ENCODE results near the gene CTDSPL.

Gene CTDSPL

GRCh38 chr3:37826933-37827332, 34.7 kb upstream of the CTDSPL start:
- no peak for TF ChIP-seq CTCF (IDR thresholded peaks at IDR 0.05; ENCODE audit: low read length, missing control alignments)
- no peak for DNase-seq (ENCODE audit: low read depth)
- no peak overlapping the region for H3K4me3 ChIP-seq (replicated peaks; ENCODE audit: low read depth, low read length)

GRCh38 chr3:37832480-37832879, 29.2 kb upstream of the CTDSPL start:
- no peak overlapping the region for H3K4me3 ChIP-seq (replicated peaks; ENCODE audit: low read depth, low read length)
- no peak for TF ChIP-seq CTCF (IDR thresholded peaks at IDR 0.05; ENCODE audit: low read length, missing control alignments)
- no peak for DNase-seq (ENCODE audit: low read depth)

GRCh38 chr3:37833302-37834186, 28.1 kb upstream of the CTDSPL start:
- H3K4me3 ChIP-seq (replicated peaks; ENCODE audit: low read depth, low read length), result no peak overlapping the region
- no peak for DNase-seq (ENCODE audit: low read depth)
- peak; percentile 6 for TF ChIP-seq CTCF (IDR thresholded peaks at IDR 0.05; ENCODE audit: low read length, missing control alignments)

- TF ChIP-seq CTCF (IDR thresholded peaks at IDR 0.05; ENCODE audit: low read length, missing control alignments), result no peak
- no peak for DNase-seq (ENCODE audit: low read depth)
- H3K4me3 ChIP-seq (replicated peaks; ENCODE audit: low read depth, low read length), result no peak overlapping the region
Measured at GRCh38 chr3:37836589-37836988, 25.1 kb upstream of the CTDSPL start.

- no peak overlapping the region for H3K4me3 ChIP-seq (replicated peaks; ENCODE audit: low read depth, low read length)
- DNase-seq (ENCODE audit: low read depth), result no peak
- TF ChIP-seq CTCF (IDR thresholded peaks at IDR 0.05; ENCODE audit: low read length, missing control alignments), result no peak
Measured at GRCh38 chr3:37847689-37848088, 14.0 kb upstream of the CTDSPL start.

- TF ChIP-seq CTCF (IDR thresholded peaks at IDR 0.05; ENCODE audit: low read length, missing control alignments), result no peak
- no peak overlapping the region for H3K4me3 ChIP-seq (replicated peaks; ENCODE audit: low read depth, low read length)
- DNase-seq (ENCODE audit: low read depth), result no peak
Measured at GRCh38 chr3:37849146-37849923, 12.3 kb upstream of the CTDSPL start.
